IPS DF 6.9 (cell line): ENCODE results near the gene SNED1.
A peak's percentile ranks its signal among the peaks of the same experiment; 100 is the strongest.

Experiments
- DNase-seq: peaks from one replicate; pipeline ENCODE4 v3.0.0-alpha.2; 2013; ENCODE audit warnings: low read depth, low spot score
- H3K27ac ChIP-seq: one replicate; pipeline ENCODE4 v1.5.1; 2013; ENCODE audit warnings: low read length, control low read depth
- H3K27me3 ChIP-seq: 2 replicates; pipeline ENCODE4 v1.6.1; 2013; ENCODE audit warnings: mild to moderate bottlenecking, low read length; ENCODE audit not compliant: control insufficient read depth, insufficient read depth
- H3K36me3 ChIP-seq: 2 replicates; pipeline ENCODE4 v1.6.1; 2013; ENCODE audit warnings: low read length; ENCODE audit not compliant: control insufficient read depth, insufficient read depth
- H3K4me1 ChIP-seq: 2 replicates; pipeline ENCODE4 v1.6.1; 2013; ENCODE audit warnings: low read length; ENCODE audit not compliant: control insufficient read depth, insufficient read depth
- H3K4me3 ChIP-seq: 2 replicates; pipeline ENCODE4 v1.5.1; 2013; ENCODE audit warnings: mild to moderate bottlenecking, low read length
- H3K9me3 ChIP-seq: 2 replicates; pipeline ENCODE4 v1.6.1; 2013; ENCODE audit warnings: low read length, inconsistent platforms; ENCODE audit not compliant: control insufficient read depth, insufficient read depth
- WGBS: extraction: QIAGEN DNeasy Blood & Tissue Kit; methylation state at CpG from one replicate; pipeline ENCODE4 v1.1.7; 2013; ENCODE audit warnings: mixed read lengths, missing lambda C conversion rate; ENCODE audit not compliant: insufficient read length, insufficient coverage; 5-methylcytosine and 5-hydroxymethylcytosine counted together

SNED1 gene

GRCh38 chr2:241050624-241051577 lies 52.5 kb downstream of the SNED1 start:
- no peak overlapping the region for H3K27ac ChIP-seq
- no peak overlapping the region for H3K4me3 ChIP-seq
- WGBS, result no CpG with 5 or more reads among the region's 18 CpGs
- H3K9me3 ChIP-seq, result no peaks in the 10 kb centered on the region
- no peaks in the 10 kb centered on the region; the same call in 1 of the 2 replicates for H3K4me1 ChIP-seq
- H3K27me3 ChIP-seq, result no peaks in the 10 kb centered on the region
- no peak for DNase-seq
- no peaks in the 10 kb centered on the region for H3K36me3 ChIP-seq

- H3K27me3 ChIP-seq, result no peaks in the 10 kb centered on the region
- H3K4me1 ChIP-seq, result no peaks in the 10 kb centered on the region; the same call in 1 of the 2 replicates
- WGBS, result no CpG with 5 or more reads among the region's 33 CpGs
- no peak overlapping the region for H3K4me3 ChIP-seq
- DNase-seq, result no peak
- no peaks in the 10 kb centered on the region for H3K36me3 ChIP-seq
- no peaks in the 10 kb centered on the region for H3K9me3 ChIP-seq
- H3K27ac ChIP-seq, result no peak overlapping the region
These were observed 53.4 kb downstream of the SNED1 start for GRCh38 chr2:241051578-241052487.

- no peaks in the 10 kb centered on the region for H3K27me3 ChIP-seq
- WGBS, result no CpG with 5 or more reads among the region's 31 CpGs
- no peak for DNase-seq
- no peaks in the 10 kb centered on the region; the same call in 1 of the 2 replicates for H3K4me1 ChIP-seq
- H3K4me3 ChIP-seq, result no peak overlapping the region
- H3K36me3 ChIP-seq, result no peaks in the 10 kb centered on the region
- no peaks in the 10 kb centered on the region for H3K9me3 ChIP-seq
- no peak overlapping the region for H3K27ac ChIP-seq
These were observed 54.4 kb downstream of the SNED1 start for GRCh38 chr2:241052677-241053360.

GRCh38 chr2:241053576-241054251 lies 55.3 kb downstream of the SNED1 start:
- no peak overlapping the region for H3K27ac ChIP-seq
- DNase-seq, result no peak
- no peaks in the 10 kb centered on the region; the same call in 1 of the 2 replicates for H3K4me1 ChIP-seq
- WGBS, result no CpG with 5 or more reads among the region's 8 CpGs
- no peaks in the 10 kb centered on the region for H3K9me3 ChIP-seq
- no peak overlapping the region for H3K4me3 ChIP-seq
- H3K36me3 ChIP-seq, result no peaks in the 10 kb centered on the region
- H3K27me3 ChIP-seq, result no peaks in the 10 kb centered on the region

- H3K9me3 ChIP-seq, result no peaks in the 10 kb centered on the region
- no CpG with 5 or more reads among the region's 6 CpGs for WGBS
- no peak for DNase-seq
These were observed 62.9 kb downstream of the SNED1 start for GRCh38 chr2:241061275-241061674.

GRCh38 chr2:241062389-241063092 lies 64.1 kb downstream of the SNED1 start:
- H3K4me3 ChIP-seq, result no peak overlapping the region
- no peak overlapping the region for H3K27ac ChIP-seq
- no peaks in the 10 kb centered on the region for H3K9me3 ChIP-seq
- no peak for DNase-seq
- H3K36me3 ChIP-seq, result no peaks in the 10 kb centered on the region
- H3K27me3 ChIP-seq, result no peaks in the 10 kb centered on the region
- H3K4me1 ChIP-seq, result peaks cover 4% of the 10 kb centered on the region; the same call in 1 of the 2 replicates
- WGBS, result no CpG with 5 or more reads among the region's 15 CpGs

More at GRCh38 chr2:241061275-241061674, 62.9 kb downstream of the SNED1 start:
- H3K36me3 ChIP-seq, result no peaks in the 10 kb centered on the region
- no peak overlapping the region for H3K27ac ChIP-seq
- H3K4me3 ChIP-seq, result no peak overlapping the region
- H3K4me1 ChIP-seq, result peaks cover 4% of the 10 kb centered on the region; the same call in 1 of the 2 replicates
- no peaks in the 10 kb centered on the region for H3K27me3 ChIP-seq

GRCh38 chr2:241063093-241063551 lies 64.7 kb downstream of the SNED1 start:
- no peak for DNase-seq
- H3K4me1 ChIP-seq, result peaks cover 4% of the 10 kb centered on the region; the same call in 1 of the 2 replicates
- no peaks in the 10 kb centered on the region for H3K36me3 ChIP-seq
- H3K4me3 ChIP-seq, result no peak overlapping the region
- H3K27ac ChIP-seq, result no peak overlapping the region
- no peaks in the 10 kb centered on the region for H3K9me3 ChIP-seq
- no CpG with 5 or more reads among the region's 13 CpGs for WGBS
- no peaks in the 10 kb centered on the region for H3K27me3 ChIP-seq

GRCh38 chr2:241063587-241063986 lies 65.2 kb downstream of the SNED1 start:
- DNase-seq, result no peak
- no CpG with 5 or more reads among the region's 8 CpGs for WGBS
- H3K36me3 ChIP-seq, result no peaks in the 10 kb centered on the region
- H3K27me3 ChIP-seq, result no peaks in the 10 kb centered on the region
- no peaks in the 10 kb centered on the region for H3K9me3 ChIP-seq
- H3K4me1 ChIP-seq, result peaks cover 4% of the 10 kb centered on the region; the same call in 1 of the 2 replicates
- H3K27ac ChIP-seq, result no peak overlapping the region
- 0 out of 2 replicates have a peak overlapping the region, but pooled peaks have one; percentile 5 for H3K4me3 ChIP-seq
